ENCODE data around the gene SNRPA. TPM values are rescaled to one million over a fixed set of nuclear protein-coding genes. Genes with fewer than 3 reads are reported as not detected.

SNRPA gene
- total RNA-seq, 4 donors from 2014 or later = 47.3 to 69.1 (median 57.6) TPM

DNA sequence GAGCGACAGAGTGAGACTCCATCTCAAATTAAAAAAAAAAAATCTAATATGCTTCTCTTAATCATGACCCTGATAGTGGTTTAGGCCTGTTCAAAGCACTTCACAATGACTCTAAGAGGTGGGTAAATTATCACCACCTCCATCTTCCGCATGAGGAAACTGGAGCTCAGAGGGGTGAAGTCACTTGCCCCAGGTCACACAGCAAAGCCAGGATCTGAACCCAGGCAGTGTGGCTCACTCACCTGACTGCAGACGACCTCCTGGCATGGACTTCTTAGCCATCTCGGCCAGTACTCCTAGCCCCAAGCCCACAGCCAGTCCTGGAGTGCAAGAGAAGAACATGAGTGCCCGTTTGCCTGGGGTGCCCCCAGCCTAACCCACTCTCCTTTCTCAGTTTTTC, 41.2 kb upstream of the SNRPA start:
- H3K27ac ChIP-seq (replicated peaks in 1 of 4) = no peak overlapping the region
- no peaks in the 10 kb centered on the region for H3K27me3 ChIP-seq
- 92% methylated on average over 5 of the region's 5 CpGs for WGBS
- no peak for DNase-seq (ENCODE audit: extremely low spot score)
- peaks cover 13 to 22% (median 17%) of the 10 kb centered on the region in 4 donors for H3K4me1 ChIP-seq
- H3K36me3 ChIP-seq = peaks cover 10 to 86% (median 66%) of the 10 kb centered on the region in 4 donors
- no peak for TF ChIP-seq EP300 (IDR thresholded peaks at IDR 0.05)
- TF ChIP-seq POLR2A (IDR thresholded peaks at IDR 0.05; ENCODE audit: low read depth) = no peak
- TF ChIP-seq, protein P1, sequence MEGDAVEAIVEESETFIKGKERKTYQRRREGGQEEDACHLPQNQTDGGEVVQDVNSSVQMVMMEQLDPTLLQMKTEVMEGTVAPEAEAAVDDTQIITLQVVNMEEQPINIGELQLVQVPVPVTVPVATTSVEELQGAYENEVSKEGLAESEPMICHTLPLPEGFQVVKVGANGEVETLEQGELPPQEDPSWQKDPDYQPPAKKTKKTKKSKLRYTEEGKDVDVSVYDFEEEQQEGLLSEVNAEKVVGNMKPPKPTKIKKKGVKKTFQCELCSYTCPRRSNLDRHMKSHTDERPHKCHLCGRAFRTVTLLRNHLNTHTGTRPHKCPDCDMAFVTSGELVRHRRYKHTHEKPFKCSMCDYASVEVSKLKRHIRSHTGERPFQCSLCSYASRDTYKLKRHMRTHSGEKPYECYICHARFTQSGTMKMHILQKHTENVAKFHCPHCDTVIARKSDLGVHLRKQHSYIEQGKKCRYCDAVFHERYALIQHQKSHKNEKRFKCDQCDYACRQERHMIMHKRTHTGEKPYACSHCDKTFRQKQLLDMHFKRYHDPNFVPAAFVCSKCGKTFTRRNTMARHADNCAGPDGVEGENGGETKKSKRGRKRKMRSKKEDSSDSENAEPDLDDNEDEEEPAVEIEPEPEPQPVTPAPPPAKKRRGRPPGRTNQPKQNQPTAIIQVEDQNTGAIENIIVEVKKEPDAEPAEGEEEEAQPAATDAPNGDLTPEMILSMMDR (IDR thresholded peaks at IDR 0.05) = no peak
- TF ChIP-seq POLR2AphosphoS5 (IDR thresholded peaks at IDR 0.05) = no peak
- H3K4me3 ChIP-seq = no peak overlapping the region
- H3K9me3 ChIP-seq = no peaks in the 10 kb centered on the region
- intact Hi-C loops (cut with DNase I) = no loop called here

- Histone ChIP-seq H3K27me3 (no peaks in the 10 kb centered on the region), H3K36me3 (peaks cover 5 to 47% (median 42%) of the 10 kb centered on the region in 4 donors), H3K4me1 (peaks cover 21 to 54% (median 41%) of the 10 kb centered on the region in 4 donors), H3K4me3 (peak overlapping the region; percentile 73 to 92 (median 78)), H3K27ac (replicated peaks in 1 of 4) (peak overlapping the region; percentile 95 to 99 (median 98)), H3K9me3 (no peaks in the 10 kb centered on the region)
- no peak for TF ChIP-seq POLR2A (IDR thresholded peaks at IDR 0.05; ENCODE audit: low read depth)
- TF ChIP-seq, protein P1 (IDR thresholded peaks at IDR 0.05) = no peak
- TF ChIP-seq EP300 (IDR thresholded peaks at IDR 0.05) = no peak
- no peak for TF ChIP-seq POLR2AphosphoS5 (IDR thresholded peaks at IDR 0.05)
- intact Hi-C loops (cut with DNase I) = no loop called here
- DNase-seq (ENCODE audit: extremely low spot score) = no peak
- 89% methylated on average over 6 of the region's 11 CpGs for WGBS
These were observed 37.1 kb upstream of the SNRPA start for GRCh38 chr19:40713939-40714338.

- H3K9me3 ChIP-seq = no peaks in the 10 kb centered on the region
- peak overlapping the region; percentile 73 to 92 (median 78) for H3K4me3 ChIP-seq
- 2% methylated on average over 30 of the region's 31 CpGs for WGBS
- DNase-seq (ENCODE audit: extremely low spot score) = peak; percentile 98
- H3K27ac ChIP-seq (replicated peaks in 1 of 4) = peak overlapping the region; percentile 95 to 99 (median 98)
- peaks cover 5 to 40% (median 35%) of the 10 kb centered on the region in 4 donors for H3K36me3 ChIP-seq
- H3K4me1 ChIP-seq = peaks cover 21 to 62% (median 48%) of the 10 kb centered on the region in 4 donors
- no peaks in the 10 kb centered on the region for H3K27me3 ChIP-seq
- intact Hi-C loops (cut with DNase I) = no loop called here
- TF ChIP-seq POLR2AphosphoS5 (IDR thresholded peaks at IDR 0.05) = peak in 1 of 2 donors; percentile 77
- TF ChIP-seq, protein P1 (IDR thresholded peaks at IDR 0.05) = peak in 1 of 3 experiments; percentile 2
- TF ChIP-seq POLR2A (IDR thresholded peaks at IDR 0.05; ENCODE audit: low read depth) = no peak
- TF ChIP-seq EP300 (IDR thresholded peaks at IDR 0.05) = no peak
These were observed 36.3 kb upstream of the SNRPA start for GRCh38 chr19:40714441-40715299.

- Histone ChIP-seq H3K36me3 (peaks cover 0 to 27% (median 22%) of the 10 kb centered on the region in 4 donors), H3K4me3 (peak overlapping the region; percentile 73 to 92 (median 78)), H3K4me1 (peaks cover 23 to 75% (median 62%) of the 10 kb centered on the region in 4 donors), H3K27me3 (no peaks in the 10 kb centered on the region), H3K27ac (replicated peaks in 1 of 4) (peak overlapping the region; percentile 95 to 99 (median 98)), H3K9me3 (no peaks in the 10 kb centered on the region)
- TF ChIP-seq, protein P1 (IDR thresholded peaks at IDR 0.05) = no peak
- whole genome bisulfite sequencing = 7% methylated on average over 8 of the region's 8 CpGs
- DNase-seq (ENCODE audit: extremely low spot score) = no peak
- intact Hi-C loops (cut with DNase I) = no loop called here
These were observed 34.9 kb upstream of the SNRPA start for GRCh38 chr19:40716031-40716481.

Data from esophagus muscularis mucosa (tissue), 4 donors.